K562 (cell line): ENCODE results near the gene PIK3R5. TPM values are rescaled to one million over a fixed set of nuclear protein-coding genes. Genes with fewer than 3 reads are reported as not detected.

Experiments used
- ATAC-seq: fragments of 200-7000 bp; cut with Tn5 transposase; 3 replicates; pipeline ENCODE4 v1.9.1; 2020; ENCODE audit warnings: moderate library complexity
- BruUV-seq: library from RNA; stranded (reverse); fragments of 400-500 nt; replicated peaks from 2 replicates; lab custom pipeline; 2021; lab: Mats Ljungman, UMichigan
- CTCF ChIA-PET: fragments of 300-600 bp; formaldehyde crosslinking; extraction: SDS; loops from one replicate; lab custom pipeline; 2021; ENCODE audit warnings: low intra/inter-chr PET ratio; lab: Yijun Ruan, JAX
- POLR2A ChIA-PET: fragments of 300-600, 350-650 bp; sonication (Branson Sonifier 250); formaldehyde crosslinking; extraction: SDS; loops from one replicate; lab custom pipeline; 2021; ENCODE audit warnings: antibody characterized with exemption, inconsistent platforms; lab: Yijun Ruan, JAX
- DNase-seq, 4 experiments: peaks; one replicate each; pipeline versions ENCODE4 v3.0.0 to v3.0.0-alpha.2; 2011 to 2018; ENCODE audit warnings: low spot score in 3 of 4, mixed read lengths in 3 of 4; ENCODE audit errors: extremely low read depth in 1 of 4
- FAIRE-seq: peaks from 2 replicates; lab custom pipeline; 2011; peaks lifted over from hg19 to GRCh38; lab: Jason Lieb, UNC
- H2AFZ ChIP-seq: 2 replicates; pipeline ENCODE4 v1.6.0; 2011; ENCODE audit warnings: low read depth, low read length, control low read depth, inconsistent platforms
- H3K27ac ChIP-seq: fragments of 200-600 bp; 3 replicates; pipeline ENCODE4 v1.8.0; 2011; ENCODE audit warnings: low read depth, mild to moderate bottlenecking, control low read depth, inconsistent platforms, low read length, moderate library complexity, mixed read lengths; ENCODE audit errors: extremely low read depth
- H3K27me3 ChIP-seq, 2 experiments: fragments of 300-600 bp in 1 of 2; 2 replicates in 1 of 2; 3 replicates in 1 of 2; pipeline versions ENCODE4 v1.6.0 to v1.8.0; 2011; ENCODE audit warnings: inconsistent platforms in 2 of 2, low read length in 2 of 2, mild to moderate bottlenecking in 1 of 2, mixed read lengths in 1 of 2, moderate library complexity in 1 of 2; ENCODE audit not compliant: control insufficient read depth in 2 of 2, insufficient read depth in 2 of 2
- H3K36me3 ChIP-seq: fragments of 300-600 bp; 3 replicates; pipeline ENCODE4 v1.8.0; 2011; ENCODE audit warnings: mild to moderate bottlenecking, low read length, inconsistent platforms; ENCODE audit not compliant: control insufficient read depth, insufficient read depth
- H3K4me1 ChIP-seq, 2 experiments: fragments of 200-600 bp in 1 of 2; replicated peaks in 1 of 2; 2 replicates in 1 of 2; 3 replicates in 1 of 2; pipeline versions ENCODE4 v1.5.1 to v1.8.0; 2011; ENCODE audit warnings: inconsistent platforms in 2 of 2, low read length in 2 of 2, mild to moderate bottlenecking in 1 of 2, mixed read lengths in 1 of 2, moderate library complexity in 1 of 2; ENCODE audit not compliant: control insufficient read depth in 2 of 2, insufficient read depth in 2 of 2
- H3K4me2 ChIP-seq: 2 replicates; pipeline ENCODE4 v1.6.1; 2011; ENCODE audit warnings: low read length, control low read depth, inconsistent platforms, mixed read lengths; ENCODE audit not compliant: insufficient read depth
- H3K4me3 ChIP-seq: fragments of 200-600 bp; sonication (generic), shearing (Covaris generic); 2 replicates; pipeline ENCODE4 v1.5.1; 2016; ENCODE audit warnings: control low read depth, inconsistent platforms
- H3K79me2 ChIP-seq: fragments of 200-600 bp; 3 replicates; pipeline ENCODE4 v1.8.0; 2011; ENCODE audit warnings: low read length, inconsistent platforms; ENCODE audit not compliant: control insufficient read depth, insufficient read depth
- H3K9ac ChIP-seq, 2 experiments: 2 replicates each; pipeline versions ENCODE4 v1.6.0 to v1.6.1; 2011; ENCODE audit warnings: low read depth in 2 of 2, low read length in 2 of 2, control low read depth in 1 of 2, inconsistent platforms in 1 of 2, mild to moderate bottlenecking in 1 of 2, mixed read lengths in 1 of 2; ENCODE audit not compliant: insufficient read depth in 1 of 2
- H3K9me1 ChIP-seq: one replicate; pipeline ENCODE4 v1.6.0; 2011; ENCODE audit warnings: inconsistent platforms, mild to moderate bottlenecking, low read length, moderate library complexity; ENCODE audit not compliant: control insufficient read depth, insufficient read depth
- H3K9me3 ChIP-seq: replicated peaks from 2 replicates; pipeline ENCODE4 v1.5.1; 2011; ENCODE audit warnings: low read depth, low read length, inconsistent platforms; ENCODE audit not compliant: control insufficient read depth, insufficient read depth
- H4K20me1 ChIP-seq: replicated peaks from 2 replicates; pipeline ENCODE4 v1.6.1; 2011; ENCODE audit warnings: low read length, inconsistent platforms, mixed read lengths; ENCODE audit not compliant: control insufficient read depth, insufficient read depth
- BCOR ChIP-seq: fragments of 450-650 bp; IDR thresholded peaks from 2 replicates; pipeline ENCODE4 v1.6.1; 2016
- DACH1 ChIP-seq: fragments of 450-650 bp; IDR thresholded peaks from 2 replicates; pipeline ENCODE4 v1.6.1; 2018; ENCODE audit not compliant: partially characterized antibody
- GABPB1 ChIP-seq: sonication (generic); formaldehyde crosslinking; IDR thresholded peaks from 2 replicates; pipeline ENCODE4 v1.8.0; 2022; ENCODE audit warnings: mild to moderate bottlenecking, missing genetic modification reagents
- MNT ChIP-seq, 2 experiments: fragments of 450-650 bp; conservative IDR thresholded peaks; 2 replicates each; pipeline ENCODE4 v1.6.1; 2017; ENCODE audit warnings: mild to moderate bottlenecking in 2 of 2, moderate library complexity in 2 of 2
- NFRKB ChIP-seq: fragments of 450-650 bp; IDR thresholded peaks from 2 replicates; pipeline ENCODE4 v1.6.1; 2016; ENCODE audit warnings: low read depth
- PKNOX1 ChIP-seq: fragments of 450-650 bp; IDR thresholded peaks from 2 replicates; pipeline ENCODE4 v1.6.1; 2016
- SRSF9 ChIP-seq: fragments of 200-400 bp; formaldehyde crosslinking; IDR thresholded peaks from 2 replicates; pipeline ENCODE4 v1.6.1; 2017; ENCODE audit warnings: low read depth, low read length, borderline replicate concordance
- ZNF134 ChIP-seq: fragments of 250-450 bp; sonication (Bioruptor Pico); conservative IDR thresholded peaks from 2 replicates; pipeline ENCODE4 v1.4.0; 2020
- ZNF644 ChIP-seq: fragments of 200-800 bp; sonication (Bioruptor generic); IDR thresholded peaks from 2 replicates; pipeline ENCODE4 v1.6.1; 2016; ENCODE audit warnings: low read depth, missing genetic modification characterization, missing compliant biosample characterization
- ZNF696 ChIP-seq: fragments of 250-450 bp; sonication (Bioruptor Pico); conservative IDR thresholded peaks from 2 replicates; pipeline ENCODE4 v1.4.0; 2020; ENCODE audit warnings: mild to moderate bottlenecking, moderate library complexity
- ZSCAN32 ChIP-seq: fragments of 450-650 bp; formaldehyde crosslinking; IDR thresholded peaks from 2 replicates; pipeline ENCODE4 v1.4.0; 2020; ENCODE audit warnings: mild to moderate bottlenecking, moderate library complexity
- WGBS: fragments of 100-300 bp; shearing (Covaris generic); methylation state at CpG from one replicate; pipeline ENCODE4 v1.1.6; 2016; ENCODE audit warnings: low coverage, mixed read lengths; ENCODE audit not compliant: insufficient coverage; ENCODE audit errors: missing lambda C conversion rate; 5-methylcytosine and 5-hydroxymethylcytosine counted together
- in situ Hi-C: fragments of 300-500 bp; cut with MboI; formaldehyde crosslinking; loops from 4 replicates; pipeline ENCODE4 v1.15.0; 2018; ENCODE audit warnings: inconsistent platforms, mixed read lengths
- intact Hi-C: fragments of 100-400 bp; cut with micrococcal nuclease; formaldehyde crosslinking; loops from 2 replicates; pipeline ENCODE4 v1.14.2; 2022
- polyA plus RNA-seq, 8 experiments: library from polyadenylated mRNA; depleted of rRNA in 4 of 8; stranded (reverse) in 5 of 8; unstranded in 3 of 8; fragments of >200 nt; fragmentation: Nextera tagmentation in 2 of 8; fragmentation: Illumina TruSeq in 1 of 8; extraction: Ambion mirVana in 2 of 8; extraction: Trizol in 1 of 8; gene quantifications; 2 replicates each; pipeline versions ENCODE4 v1.2.1 to v1.2.3, GENCODE V29; 2011 to 2014; ENCODE audit warnings: inconsistent platforms in 1 of 8, missing spikeins in 1 of 8
- total RNA-seq, 7 experiments: library from RNA; depleted of rRNA in 6 of 7; stranded (reverse); fragments of >200 nt in 6 of 7; fragmentation: Illumina TruSeq in 2 of 7; extraction: Trizol in 2 of 7; gene quantifications; 2 replicates each; pipeline versions ENCODE4 v1.2.1 to v1.2.3, GENCODE V29; 2011 to 2021; ENCODE audit warnings: low replicate concordance in 1 of 7
- TF ChIP-seq, protein P1 (sequence below): sonication (generic); formaldehyde crosslinking; IDR thresholded peaks from 2 replicates; pipeline ENCODE4 v1.8.0; 2022; ENCODE audit warnings: missing genetic modification reagents, mild to moderate bottlenecking, moderate library complexity, borderline replicate concordance

PIK3R5 gene
- total and polyA plus RNA-seq, 9 of the 15 experiments (the other 6 are each of a cell fraction or from before 2014, with no cell fraction given), result 0.01 to 0.38 TPM; not detected in 7

GRCh38 chr17:8964801-8965393 lies 610 bp downstream of the PIK3R5 start:
- in situ Hi-C loops, result no loop called here
- WGBS, result 15% methylated on average over 11 of the region's 32 CpGs
- Histone ChIP-seq H3K4me1 (peaks cover 0 to 11% of the 10 kb centered on the region in 2 experiments; a peak in 2 of 5 replicates), H3K9ac (no peak overlapping the region), H3K27ac (no peak overlapping the region), H3K27me3 (peaks cover 0 to 11% of the 10 kb centered on the region in 2 experiments; a peak in 3 of 5 replicates), H3K79me2 (no peaks in the 10 kb centered on the region), H3K36me3 (no peaks in the 10 kb centered on the region), H2AFZ (no peak overlapping the region), H4K20me1 (no peaks in the 10 kb centered on the region), H3K4me2 (no peak overlapping the region), H3K9me3 (no peaks in the 10 kb centered on the region), H3K9me1 (no peaks in the 10 kb centered on the region), H3K4me3 (no peak overlapping the region)
- FAIRE-seq, result no peak
- no peak for ATAC-seq
- TF ChIP-seq GABPB1 (CRISPR knock-in tag) (no peak), ZNF696 (CRISPR knock-in tag) (no peak), NFRKB (no peak)
- intact Hi-C loops, result no loop called here
- ChIA-PET POLR2A (no interaction called here), CTCF (no interaction called here)
- no TSS peak for BruUV-seq
- DNase-seq, result no peak

DNA sequence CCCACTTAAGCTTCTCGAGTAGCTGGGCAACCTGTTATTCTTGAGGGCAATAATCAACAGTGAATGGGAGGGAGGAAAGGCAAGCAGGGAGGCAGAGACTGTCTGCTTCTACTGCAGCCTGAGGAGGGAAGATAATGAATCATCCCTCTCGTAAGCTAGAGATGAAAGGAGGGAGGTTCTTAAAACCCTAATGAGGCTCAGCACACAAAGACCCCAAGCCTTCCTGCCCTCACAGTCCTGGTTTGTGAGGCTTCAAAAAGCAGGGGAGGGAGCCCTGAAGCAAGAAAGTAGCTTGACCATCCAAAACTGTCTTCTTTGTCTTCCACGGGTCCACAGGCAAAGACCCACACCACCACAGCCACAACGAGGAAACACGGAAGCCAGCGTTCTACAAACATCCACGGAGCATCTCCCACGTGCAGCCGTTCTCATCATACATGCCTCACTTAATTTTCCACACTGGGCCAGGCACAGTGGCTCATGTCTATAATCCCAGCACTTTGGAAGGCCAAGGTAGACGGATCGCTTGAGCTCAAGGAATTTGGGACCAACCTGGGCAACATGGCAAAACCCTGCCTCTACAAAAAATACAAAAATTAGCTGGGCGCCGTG lies 1.8 kb downstream of the PIK3R5 start:
- H3K9me1 ChIP-seq, result no peaks in the 10 kb centered on the region
- H3K9ac ChIP-seq, result no peak overlapping the region
- WGBS, result 0% methylated on average over 11 of the region's 13 CpGs
- ChIA-PET POLR2A (no interaction called here), CTCF (no interaction called here)
- H3K4me2 ChIP-seq, result no peak overlapping the region
- BruUV-seq, result no TSS peak
- DNase-seq (no peak), ATAC-seq (no peak), FAIRE-seq (no peak)
- no peak overlapping the region for H3K4me3 ChIP-seq
- no peak overlapping the region for H2AFZ ChIP-seq
- peaks cover 0 to 11% of the 10 kb centered on the region in 2 experiments; a peak in 2 of 5 replicates for H3K4me1 ChIP-seq
- in situ Hi-C loops (no loop called here), intact Hi-C loops (no loop called here)
- no peaks in the 10 kb centered on the region for H3K79me2 ChIP-seq
- H3K27me3 ChIP-seq, result peaks cover 0 to 11% of the 10 kb centered on the region in 2 experiments; a peak in 3 of 5 replicates
- H3K36me3 ChIP-seq, result no peaks in the 10 kb centered on the region
- H4K20me1 ChIP-seq, result no peaks in the 10 kb centered on the region
- H3K27ac ChIP-seq, result no peak overlapping the region
- no peaks in the 10 kb centered on the region for H3K9me3 ChIP-seq
- TF ChIP-seq ZSCAN32 (no peak), DACH1 (no peak), SRSF9 (no peak), PKNOX1 (no peak), ZNF134 (CRISPR knock-in tag) (no peak), ZNF644 (tag) (no peak), MNT (conservative IDR thresholded peaks at IDR 0.05) (no peak), BCOR (no peak)
- TF ChIP-seq, protein P1, sequence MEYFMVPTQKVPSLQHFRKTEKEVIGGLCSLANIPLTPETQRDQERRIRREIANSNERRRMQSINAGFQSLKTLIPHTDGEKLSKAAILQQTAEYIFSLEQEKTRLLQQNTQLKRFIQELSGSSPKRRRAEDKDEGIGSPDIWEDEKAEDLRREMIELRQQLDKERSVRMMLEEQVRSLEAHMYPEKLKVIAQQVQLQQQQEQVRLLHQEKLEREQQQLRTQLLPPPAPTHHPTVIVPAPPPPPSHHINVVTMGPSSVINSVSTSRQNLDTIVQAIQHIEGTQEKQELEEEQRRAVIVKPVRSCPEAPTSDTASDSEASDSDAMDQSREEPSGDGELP (CRISPR knock-in tag), result no peak
